HCT116 (cell line): Measurements from ENCODE around the gene KIAA0825.

Experiments
- ATF3 ChIP-seq: IDR thresholded peaks from 2 replicates; pipeline ENCODE4 v1.6.1; 2012
- CTCF ChIP-seq, 3 experiments: fragments of 200-600 bp in 1 of 3; sonication (generic) in 1 of 3; IDR thresholded peaks in 2 of 3; conservative IDR thresholded peaks in 1 of 3; 2 replicates each; pipeline ENCODE4 v1.5.1; 2012 to 2017; ENCODE audit warnings: low read depth in 2 of 3, low read length in 2 of 3, antibody characterized with exemption in 1 of 3, borderline replicate concordance in 1 of 3, control low read depth in 1 of 3, mild to moderate bottlenecking in 1 of 3, mixed read lengths in 1 of 3, mixed run types in 1 of 3, moderate library complexity in 1 of 3; ENCODE audit not compliant: insufficient read depth in 1 of 3
- FOSL1 ChIP-seq: IDR thresholded peaks from 2 replicates; pipeline ENCODE4 v1.6.1; 2012; ENCODE audit warnings: low read depth
- SIN3A ChIP-seq: IDR thresholded peaks from 2 replicates; pipeline ENCODE4 v1.6.1; 2012; ENCODE audit warnings: low read depth

- TF ChIP-seq SIN3A (no peak), CTCF (IDR thresholded peaks at IDR 0.05 in 2 of 3, conservative IDR thresholded peaks at IDR 0.05 in 1 of 3; ENCODE audit: borderline replicate concordance in 1 of 3, insufficient read depth in 1 of 3, low read depth in 2 of 3, low read length in 2 of 3) (no peak), FOSL1 (no peak), ATF3 (no peak)
Observed at GRCh38 chr5:94485067-94485466, 133.3 kb downstream of the KIAA0825 start.
